Measurements from ENCODE around the gene PAM.
"Not testable (repeated sequence)": the region's sequence is repeated elsewhere in the genome, so short reads cannot be mapped to it uniquely, and the experiment has no call there.

PAM gene

DNA sequence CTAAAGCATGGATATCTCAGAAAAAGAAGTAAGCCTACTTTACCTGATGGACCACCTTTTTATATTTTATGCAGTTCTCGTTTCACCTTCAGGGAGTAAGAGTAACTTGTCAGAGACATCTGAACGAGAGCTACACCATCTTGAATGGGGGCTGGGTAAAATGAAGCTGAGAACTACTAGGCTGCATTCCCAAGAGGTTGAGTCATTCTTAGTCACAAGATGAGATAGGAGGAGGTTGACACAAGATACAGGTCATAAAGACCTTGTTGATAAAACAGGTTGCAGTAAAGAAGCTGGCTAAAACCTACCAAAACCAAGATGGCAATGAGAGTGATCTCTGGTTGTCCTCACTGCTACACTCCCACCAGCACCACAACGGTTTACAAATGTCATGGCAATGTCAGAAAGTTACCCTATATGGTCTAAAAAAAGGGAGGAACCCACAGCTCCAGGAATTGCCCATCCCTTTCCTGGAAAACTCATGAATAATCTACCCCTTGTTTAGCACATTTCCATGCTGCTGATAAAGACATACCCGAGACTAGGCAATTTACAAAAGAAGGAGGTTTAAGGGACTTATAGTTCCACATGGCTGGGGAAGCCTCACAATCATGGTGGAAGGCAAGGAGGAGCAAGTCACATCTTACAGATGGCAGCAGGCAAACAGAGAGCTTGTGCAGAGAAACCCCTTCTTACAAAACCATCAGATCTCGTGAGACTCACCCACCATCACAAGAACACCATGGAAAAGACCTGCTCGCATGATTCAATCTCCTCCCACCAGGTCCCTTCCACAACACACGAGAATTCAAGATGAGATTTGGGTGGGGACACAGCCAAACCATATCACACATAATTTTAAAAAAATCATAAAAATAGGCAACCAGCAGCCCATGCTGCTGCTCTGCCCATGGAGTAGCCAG, 302.4 kb downstream of the PAM start:
- no peak for DNase-seq (ENCODE audit: low read depth in 3 of 3)

GRCh38 chr5:103059525-103059924, 304.4 kb downstream of the PAM start:
- no peak for DNase-seq (ENCODE audit: low read depth in 3 of 3)

GRCh38 chr5:103060424-103060954, 305.4 kb downstream of the PAM start:
- no peak for DNase-seq (ENCODE audit: low read depth in 3 of 3)

DNA sequence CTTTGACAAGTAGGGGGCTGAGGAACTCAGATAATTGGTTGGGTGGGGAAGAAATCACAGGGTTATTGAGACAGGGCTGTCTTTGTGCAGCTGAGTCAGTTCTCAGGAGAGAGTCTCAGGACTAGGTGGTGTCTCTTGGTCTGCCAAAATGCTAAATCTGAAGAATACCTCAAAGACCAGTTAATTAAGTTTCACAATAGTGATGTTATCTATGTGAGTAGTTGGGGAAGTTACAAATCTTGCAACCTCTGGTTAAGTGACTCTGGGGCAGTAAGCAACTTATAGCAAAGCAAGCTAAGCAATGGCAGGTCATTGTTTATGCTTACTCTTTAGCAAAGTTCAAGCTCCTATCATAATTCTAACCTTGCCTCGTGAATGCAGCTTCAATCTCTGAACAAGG, 311.2 kb downstream of the PAM start:
- no peak for DNase-seq (ENCODE audit: low read depth in 3 of 3)

GRCh38 chr5:103073500-103073899, 318.4 kb downstream of the PAM start:
- not testable (repeated sequence) for DNase-seq (ENCODE audit: low read depth in 3 of 3)

DNA sequence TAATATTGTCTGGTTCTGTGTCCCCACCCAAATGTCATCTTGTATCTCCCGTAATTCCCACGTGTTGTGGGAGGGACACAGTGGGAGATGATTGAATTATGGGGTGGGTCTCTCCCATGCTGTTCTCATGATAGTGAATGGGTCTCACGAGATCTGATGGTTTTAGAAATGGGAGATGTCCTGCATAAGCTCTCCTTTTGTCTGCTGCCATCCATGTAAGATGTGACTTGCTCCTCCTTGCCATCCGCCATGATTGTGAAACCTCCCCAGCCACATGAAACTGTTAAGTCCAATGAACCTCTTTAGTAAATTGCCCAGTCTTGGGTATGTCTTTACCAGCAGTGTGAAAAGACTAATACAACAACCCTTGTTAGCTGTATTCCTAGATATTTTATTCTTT, 320.3 kb downstream of the PAM start:
- no peak for DNase-seq (ENCODE audit: low read depth in 3 of 3)
